Activated T-cell treated with anti-CD3 and anti-CD28 coated beads, Interleukin-2, amount 50 U/mL, for 24 hours (primary cell): ENCODE data around the gene SPIB.
A peak's percentile ranks its signal among the peaks of the same experiment; 100 is the strongest.
"Not testable (repeated sequence)": the region's sequence is repeated elsewhere in the genome, so short reads cannot be mapped to it uniquely, and the experiment has no call there.

Source experiments
- DNase-seq: peaks from one replicate; pipeline ENCODE4 v3.0.0-alpha.2; 2020
- H3K27ac Mint-ChIP-seq: 2 replicates; pipeline ENCODE4 v1.8.0; 2020; ENCODE audit warnings: mild to moderate bottlenecking, mixed read lengths
- H3K27me3 Mint-ChIP-seq: 2 replicates; pipeline ENCODE4 v1.8.0; 2020; ENCODE audit warnings: mixed read lengths
- H3K36me3 Mint-ChIP-seq: 2 replicates; pipeline ENCODE4 v1.8.0; 2020; ENCODE audit warnings: low read depth, mixed read lengths
- H3K4me1 Mint-ChIP-seq: 2 replicates; pipeline ENCODE4 v1.8.0; 2020; ENCODE audit warnings: low read depth, mixed read lengths
- H3K4me3 Mint-ChIP-seq: 2 replicates; pipeline ENCODE4 v1.8.0; 2020; ENCODE audit warnings: mild to moderate bottlenecking, moderate library complexity, mixed read lengths
- H3K9me3 Mint-ChIP-seq: 2 replicates; pipeline ENCODE4 v1.8.0; 2020; ENCODE audit warnings: mixed read lengths

Gene SPIB

GRCh38 chr19:50383852-50384684 is 34.7 kb upstream of the SPIB start, which contains the start of gene POLD1:
POLD1 (plus strand) TSS chr19:50384347; CDS start chr19:50398852, 14,505 bp downstream.
- Mint-ChIP-seq H3K9me3 (no peaks in the 10 kb centered on the region), H3K36me3 (peaks cover 94% of the 10 kb centered on the region), H3K27ac (peak within 1 kb of the TSS; percentile 100), H3K4me1 (peaks cover 39% of the 10 kb centered on the region), H3K27me3 (no peaks in the 10 kb centered on the region), H3K4me3 (peak within 1 kb of the TSS; percentile 94)
- DNase-seq = peak; percentile 99

GRCh38 chr19:50384685-50385535 is 33.8 kb upstream of the SPIB start:
- H3K4me1 Mint-ChIP-seq = peaks cover 36% of the 10 kb centered on the region
- peak overlapping the region; percentile 100 for H3K27ac Mint-ChIP-seq

GRCh38 chr19:50387176-50387867 is 31.4 kb upstream of the SPIB start:
- no peaks in the 10 kb centered on the region for H3K27me3 Mint-ChIP-seq
- H3K4me3 Mint-ChIP-seq = peak overlapping the region; percentile 2
- H3K9me3 Mint-ChIP-seq = no peaks in the 10 kb centered on the region
- H3K4me1 Mint-ChIP-seq = peaks cover 34% of the 10 kb centered on the region
- peaks cover 90% of the 10 kb centered on the region for H3K36me3 Mint-ChIP-seq
- DNase-seq = no peak
- peak overlapping the region; percentile 52 for H3K27ac Mint-ChIP-seq

More at GRCh38 chr19:50384685-50385535, 33.8 kb upstream of the SPIB start:
- peaks cover 92% of the 10 kb centered on the region for H3K36me3 Mint-ChIP-seq
- H3K9me3 Mint-ChIP-seq = no peaks in the 10 kb centered on the region
- peak overlapping the region; percentile 94 for H3K4me3 Mint-ChIP-seq
- no peak for DNase-seq
- H3K27me3 Mint-ChIP-seq = no peaks in the 10 kb centered on the region

- peak overlapping the region; percentile 2 for H3K4me3 Mint-ChIP-seq
- no peaks in the 10 kb centered on the region for H3K9me3 Mint-ChIP-seq
- H3K36me3 Mint-ChIP-seq = peaks cover 90% of the 10 kb centered on the region
- peaks cover 35% of the 10 kb centered on the region for H3K4me1 Mint-ChIP-seq
- no peaks in the 10 kb centered on the region for H3K27me3 Mint-ChIP-seq
- no peak for DNase-seq
- peak overlapping the region; percentile 31 for H3K27ac Mint-ChIP-seq
These were observed 30.9 kb upstream of the SPIB start for GRCh38 chr19:50387868-50388245.

- H3K4me3 Mint-ChIP-seq, H3K27ac Mint-ChIP-seq, H3K27me3 Mint-ChIP-seq, DNase-seq, H3K9me3 Mint-ChIP-seq: not testable (repeated sequence)
- H3K4me1 Mint-ChIP-seq = peaks cover 15% of the 10 kb centered on the region
- peaks cover 86% of the 10 kb centered on the region for H3K36me3 Mint-ChIP-seq
These were observed 28.4 kb upstream of the SPIB start for GRCh38 chr19:50390295-50390694.

GRCh38 chr19:50390952-50391351 is 27.8 kb upstream of the SPIB start:
- Mint-ChIP-seq H3K36me3 (peaks cover 87% of the 10 kb centered on the region), H3K4me1 (peaks cover 11% of the 10 kb centered on the region)
- H3K4me3 Mint-ChIP-seq, H3K27me3 Mint-ChIP-seq, H3K27ac Mint-ChIP-seq, DNase-seq, H3K9me3 Mint-ChIP-seq: not testable (repeated sequence)

GRCh38 chr19:50392759-50393158 is 26.0 kb upstream of the SPIB start:
- no peaks in the 10 kb centered on the region for H3K9me3 Mint-ChIP-seq
- H3K36me3 Mint-ChIP-seq = peaks cover 73% of the 10 kb centered on the region
- no peak overlapping the region for H3K27ac Mint-ChIP-seq
- no peak overlapping the region for H3K4me3 Mint-ChIP-seq
- H3K4me1 Mint-ChIP-seq = peaks cover 7% of the 10 kb centered on the region
- no peaks in the 10 kb centered on the region for H3K27me3 Mint-ChIP-seq
- no peak for DNase-seq

- Mint-ChIP-seq H3K9me3 (no peaks in the 10 kb centered on the region), H3K4me3 (no peak overlapping the region), H3K27me3 (no peaks in the 10 kb centered on the region), H3K36me3 (peaks cover 73% of the 10 kb centered on the region), H3K4me1 (peaks cover 2% of the 10 kb centered on the region), H3K27ac (no peak overlapping the region)
- no peak for DNase-seq
These were observed 25.1 kb upstream of the SPIB start for GRCh38 chr19:50393589-50393988.

- no peaks in the 10 kb centered on the region for H3K27me3 Mint-ChIP-seq
- H3K9me3 Mint-ChIP-seq = no peaks in the 10 kb centered on the region
- no peak overlapping the region for H3K27ac Mint-ChIP-seq
- H3K4me3 Mint-ChIP-seq = no peak overlapping the region
- DNase-seq = no peak
- peaks cover 1% of the 10 kb centered on the region for H3K4me1 Mint-ChIP-seq
- H3K36me3 Mint-ChIP-seq = peaks cover 73% of the 10 kb centered on the region
These were observed 24.7 kb upstream of the SPIB start for GRCh38 chr19:50394017-50394416.

GRCh38 chr19:50398675-50399367 is 19.9 kb upstream of the SPIB start:
- Mint-ChIP-seq H3K27ac (no peak overlapping the region), H3K4me3 (no peak overlapping the region), H3K9me3 (no peaks in the 10 kb centered on the region), H3K36me3 (peaks cover 64% of the 10 kb centered on the region), H3K4me1 (no peaks in the 10 kb centered on the region), H3K27me3 (no peaks in the 10 kb centered on the region)
- DNase-seq = no peak

GRCh38 chr19:50399368-50399745 is 19.4 kb upstream of the SPIB start:
- no peak overlapping the region for H3K27ac Mint-ChIP-seq

GRCh38 chr19:50401605-50402450 is 16.9 kb upstream of the SPIB start:
- DNase-seq = no peak
- H3K9me3 Mint-ChIP-seq = no peaks in the 10 kb centered on the region
- H3K4me1 Mint-ChIP-seq = no peaks in the 10 kb centered on the region
- peaks cover 80% of the 10 kb centered on the region for H3K36me3 Mint-ChIP-seq
- no peak overlapping the region for H3K27ac Mint-ChIP-seq
- no peaks in the 10 kb centered on the region for H3K27me3 Mint-ChIP-seq
- H3K4me3 Mint-ChIP-seq = no peak overlapping the region

More at GRCh38 chr19:50399368-50399745, 19.4 kb upstream of the SPIB start:
- no peak overlapping the region for H3K4me3 Mint-ChIP-seq
- no peak for DNase-seq
- H3K9me3 Mint-ChIP-seq = no peaks in the 10 kb centered on the region
- no peaks in the 10 kb centered on the region for H3K4me1 Mint-ChIP-seq
- peaks cover 65% of the 10 kb centered on the region for H3K36me3 Mint-ChIP-seq
- H3K27me3 Mint-ChIP-seq = no peaks in the 10 kb centered on the region

GRCh38 chr19:50402544-50403301 is 16.0 kb upstream of the SPIB start:
- Mint-ChIP-seq H3K36me3 (peaks cover 83% of the 10 kb centered on the region), H3K27me3 (no peaks in the 10 kb centered on the region), H3K9me3 (no peaks in the 10 kb centered on the region)

More at GRCh38 chr19:50402544-50403301, 16.0 kb upstream of the SPIB start:
- no peak for DNase-seq
- Mint-ChIP-seq H3K27ac (no peak overlapping the region), H3K4me3 (no peak overlapping the region), H3K4me1 (no peaks in the 10 kb centered on the region)
